Subcutaneous abdominal adipose tissue (tissue), 5 donors: Measurements from ENCODE around the gene MARF1.

Experiments
- H3K27ac ChIP-seq: one replicate; pipeline ENCODE4 v1.7.0; 2013; ENCODE audit warnings: low read depth, mild to moderate bottlenecking, inconsistent platforms, low read length, moderate library complexity
- H3K27me3 ChIP-seq, 5 donors: one replicate each; pipeline ENCODE4 v1.7.0; 2013; ENCODE audit warnings: low read length in 5 of 5, inconsistent platforms in 1 of 5; ENCODE audit not compliant: control insufficient read depth in 5 of 5, insufficient read depth in 4 of 5
- H3K36me3 ChIP-seq, 5 donors: one replicate each; pipeline ENCODE4 v1.7.0; 2013; ENCODE audit warnings: low read length in 5 of 5; ENCODE audit not compliant: control insufficient read depth in 5 of 5, insufficient read depth in 5 of 5
- H3K4me1 ChIP-seq, 5 donors: one replicate each; pipeline ENCODE4 v1.7.0; 2013; ENCODE audit warnings: low read length in 5 of 5, mild to moderate bottlenecking in 3 of 5, moderate library complexity in 1 of 5; ENCODE audit not compliant: control insufficient read depth in 5 of 5, insufficient read depth in 5 of 5
- H3K4me3 ChIP-seq, 5 donors: one replicate each; pipeline ENCODE4 v1.7.0; 2013; ENCODE audit warnings: low read length in 5 of 5, low read depth in 1 of 5
- H3K9ac ChIP-seq, 5 donors: one replicate each; pipeline ENCODE4 v1.7.0; 2013; ENCODE audit warnings: low read length in 5 of 5, mild to moderate bottlenecking in 4 of 5, moderate library complexity in 3 of 5
- H3K9me3 ChIP-seq, 5 donors: one replicate each; pipeline ENCODE4 v1.7.0; 2013; ENCODE audit warnings: low read length in 5 of 5; ENCODE audit not compliant: control insufficient read depth in 5 of 5
- donor health status: healthy.
- donor health status: healthy.
- donor health status: healthy.
- donor health status: healthy.
- donor health status: healthy.

The MARF1 gene

GRCh38 chr16:15631730-15632409 lies 11.1 kb downstream of the MARF1 start:
- H3K9ac ChIP-seq, result no peak overlapping the region
- H3K27ac ChIP-seq, result no peak overlapping the region
- no peaks in the 10 kb centered on the region for H3K4me1 ChIP-seq
- H3K36me3 ChIP-seq, result peaks cover 56 to 80% (median 68%) of the 10 kb centered on the region in 5 donors
- no peak overlapping the region for H3K4me3 ChIP-seq
- no peaks in the 10 kb centered on the region for H3K9me3 ChIP-seq
- no peaks in the 10 kb centered on the region for H3K27me3 ChIP-seq

GRCh38 chr16:15621889-15622288 lies 21.1 kb downstream of the MARF1 start:
- Histone ChIP-seq H3K4me3 (no peak overlapping the region), H3K27ac (no peak overlapping the region), H3K9me3 (no peaks in the 10 kb centered on the region), H3K27me3 (no peaks in the 10 kb centered on the region), H3K36me3 (peaks cover 34 to 91% (median 81%) of the 10 kb centered on the region in 5 donors), H3K9ac (no peak overlapping the region), H3K4me1 (peaks cover 0 to 5% (median 3%) of the 10 kb centered on the region in 5 donors)

GRCh38 chr16:15621456-15621855 lies 21.5 kb downstream of the MARF1 start:
- Histone ChIP-seq H3K4me1 (peaks cover 0 to 5% (median 3%) of the 10 kb centered on the region in 5 donors), H3K9ac (no peak overlapping the region), H3K4me3 (no peak overlapping the region), H3K27ac (no peak overlapping the region), H3K36me3 (peaks cover 38 to 93% (median 85%) of the 10 kb centered on the region in 5 donors), H3K27me3 (no peaks in the 10 kb centered on the region), H3K9me3 (no peaks in the 10 kb centered on the region)

GRCh38 chr16:15620611-15621195 lies 22.3 kb downstream of the MARF1 start:
- Histone ChIP-seq H3K9me3 (no peaks in the 10 kb centered on the region), H3K36me3 (peaks cover 41 to 94% (median 89%) of the 10 kb centered on the region in 5 donors), H3K4me3 (no peak overlapping the region), H3K27me3 (no peaks in the 10 kb centered on the region), H3K9ac (no peak overlapping the region), H3K4me1 (peaks cover 0 to 5% (median 3%) of the 10 kb centered on the region in 5 donors), H3K27ac (no peak overlapping the region)

GRCh38 chr16:15618392-15618791 lies 24.6 kb downstream of the MARF1 start:
- H3K9me3 ChIP-seq, result no peaks in the 10 kb centered on the region
- no peak overlapping the region for H3K4me3 ChIP-seq
- no peak overlapping the region for H3K9ac ChIP-seq
- no peaks in the 10 kb centered on the region for H3K27me3 ChIP-seq
- H3K4me1 ChIP-seq, result peaks cover 0 to 5% (median 3%) of the 10 kb centered on the region in 5 donors
- no peak overlapping the region for H3K27ac ChIP-seq
- H3K36me3 ChIP-seq, result peaks cover 28 to 93% (median 79%) of the 10 kb centered on the region in 5 donors

GRCh38 chr16:15617901-15618300 lies 25.1 kb downstream of the MARF1 start:
- Histone ChIP-seq H3K4me3 (no peak overlapping the region), H3K27ac (no peak overlapping the region), H3K9me3 (no peaks in the 10 kb centered on the region), H3K36me3 (peaks cover 30 to 94% (median 81%) of the 10 kb centered on the region in 5 donors), H3K4me1 (peaks cover 0 to 5% (median 3%) of the 10 kb centered on the region in 5 donors), H3K9ac (no peak overlapping the region), H3K27me3 (no peaks in the 10 kb centered on the region)

- H3K27me3 ChIP-seq, result no peaks in the 10 kb centered on the region
- H3K9ac ChIP-seq, result no peak overlapping the region
- no peak overlapping the region for H3K4me3 ChIP-seq
- no peak overlapping the region for H3K27ac ChIP-seq
- no peaks in the 10 kb centered on the region for H3K9me3 ChIP-seq
- H3K36me3 ChIP-seq, result peaks cover 42 to 94% (median 83%) of the 10 kb centered on the region in 5 donors
- H3K4me1 ChIP-seq, result peaks cover 0 to 3% (median 2%) of the 10 kb centered on the region in 5 donors
Measured at GRCh38 chr16:15616475-15617165, 26.3 kb downstream of the MARF1 start.

- H3K27ac ChIP-seq, result no peak overlapping the region
- H3K4me1 ChIP-seq, result no peaks in the 10 kb centered on the region
- peaks cover 39 to 93% (median 81%) of the 10 kb centered on the region in 5 donors for H3K36me3 ChIP-seq
- H3K9ac ChIP-seq, result no peak overlapping the region
- no peaks in the 10 kb centered on the region for H3K9me3 ChIP-seq
- H3K27me3 ChIP-seq, result no peaks in the 10 kb centered on the region
- no peak overlapping the region for H3K4me3 ChIP-seq
Measured at GRCh38 chr16:15616012-15616411, 26.9 kb downstream of the MARF1 start.

- H3K36me3 ChIP-seq, result peaks cover 31 to 88% (median 76%) of the 10 kb centered on the region in 5 donors
- no peak overlapping the region for H3K4me3 ChIP-seq
- H3K9me3 ChIP-seq, result no peaks in the 10 kb centered on the region
- peaks cover 0 to 7% (median 0%) of the 10 kb centered on the region in 5 donors for H3K4me1 ChIP-seq
- H3K27me3 ChIP-seq, result no peaks in the 10 kb centered on the region
- no peak overlapping the region for H3K9ac ChIP-seq
- H3K27ac ChIP-seq, result no peak overlapping the region
Measured at GRCh38 chr16:15613676-15614075, 29.3 kb downstream of the MARF1 start.

GRCh38 chr16:15611610-15612009 lies 31.3 kb downstream of the MARF1 start:
- no peak overlapping the region for H3K9ac ChIP-seq
- H3K27ac ChIP-seq, result no peak overlapping the region
- H3K4me1 ChIP-seq, result peaks cover 4 to 18% (median 5%) of the 10 kb centered on the region in 5 donors
- no peak overlapping the region for H3K4me3 ChIP-seq
- H3K27me3 ChIP-seq, result no peaks in the 10 kb centered on the region
- no peaks in the 10 kb centered on the region for H3K9me3 ChIP-seq
- peaks cover 33 to 86% (median 74%) of the 10 kb centered on the region in 5 donors for H3K36me3 ChIP-seq
